Right lobe of liver (tissue), 4 donors: ENCODE measurements around the gene RAD9A.

Source experiments
- CTCF ChIP-seq, 4 donors: fragments of 200-600 bp in 3 of 4; fragments of 450-650 bp in 1 of 4; IDR thresholded peaks; one replicate each; pipeline versions ENCODE4 v1.5.1 to v1.8.0; 2016 to 2022; ENCODE audit warnings: antibody characterized with exemption in 4 of 4, mild to moderate bottlenecking in 2 of 4
- POLR2A ChIP-seq: fragments of 450-650 bp; IDR thresholded peaks from one replicate; pipeline ENCODE4 v1.6.1; 2017; ENCODE audit warnings: antibody characterized with exemption, mild to moderate bottlenecking
- donor health status: DM: no; HTN: no; CAD: no.
- donor health status: DM: no; HTN: no; CAD: no.
- donor health status: DM: no; HTN: yes; CAD: no.

GRCh38 chr11:67387069-67387468 is 4.7 kb upstream of the RAD9A start:
- TF ChIP-seq CTCF (IDR thresholded peaks at IDR 0.05) (no peak), POLR2A (no peak)
